GM19324 (cell line): ENCODE data around the gene HES4.

Source experiments
- ATAC-seq: cut with Tn5 transposase; IDR thresholded peaks from one replicate; pipeline ENCODE4 v1.9.1; 2021; ENCODE audit warnings: mild to moderate bottlenecking, moderate library complexity; ENCODE audit not compliant: unreplicated experiment, low FRiP score

The HES4 gene

DNA sequence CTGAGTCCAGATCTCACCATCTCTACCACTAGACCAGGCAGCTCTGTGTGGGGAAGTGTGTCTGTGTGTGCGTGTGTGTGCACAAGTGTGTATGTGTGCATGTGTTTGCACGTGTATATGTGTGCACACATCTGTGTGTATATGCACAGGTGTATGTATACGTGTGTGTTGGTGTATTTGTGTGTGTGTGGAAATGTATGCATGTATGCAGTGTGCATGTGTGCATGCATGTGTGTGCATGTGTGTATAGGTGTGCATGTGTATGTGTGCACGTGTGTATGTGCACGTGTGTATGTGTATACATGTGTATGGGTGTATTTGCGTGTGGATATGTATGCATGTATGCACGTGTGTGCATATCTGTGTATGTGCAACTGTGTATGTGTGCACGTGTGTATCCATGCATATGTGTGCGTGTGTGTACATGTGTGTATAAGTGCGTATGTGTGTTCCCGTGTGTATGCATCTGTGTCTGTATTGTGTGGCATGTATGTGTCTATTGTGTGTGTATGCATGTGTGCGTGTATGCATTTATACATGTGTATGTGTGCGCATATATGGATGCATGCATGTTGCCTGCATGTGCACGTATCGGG is 30.5 kb downstream of the HES4 start:
- no peak for ATAC-seq

DNA sequence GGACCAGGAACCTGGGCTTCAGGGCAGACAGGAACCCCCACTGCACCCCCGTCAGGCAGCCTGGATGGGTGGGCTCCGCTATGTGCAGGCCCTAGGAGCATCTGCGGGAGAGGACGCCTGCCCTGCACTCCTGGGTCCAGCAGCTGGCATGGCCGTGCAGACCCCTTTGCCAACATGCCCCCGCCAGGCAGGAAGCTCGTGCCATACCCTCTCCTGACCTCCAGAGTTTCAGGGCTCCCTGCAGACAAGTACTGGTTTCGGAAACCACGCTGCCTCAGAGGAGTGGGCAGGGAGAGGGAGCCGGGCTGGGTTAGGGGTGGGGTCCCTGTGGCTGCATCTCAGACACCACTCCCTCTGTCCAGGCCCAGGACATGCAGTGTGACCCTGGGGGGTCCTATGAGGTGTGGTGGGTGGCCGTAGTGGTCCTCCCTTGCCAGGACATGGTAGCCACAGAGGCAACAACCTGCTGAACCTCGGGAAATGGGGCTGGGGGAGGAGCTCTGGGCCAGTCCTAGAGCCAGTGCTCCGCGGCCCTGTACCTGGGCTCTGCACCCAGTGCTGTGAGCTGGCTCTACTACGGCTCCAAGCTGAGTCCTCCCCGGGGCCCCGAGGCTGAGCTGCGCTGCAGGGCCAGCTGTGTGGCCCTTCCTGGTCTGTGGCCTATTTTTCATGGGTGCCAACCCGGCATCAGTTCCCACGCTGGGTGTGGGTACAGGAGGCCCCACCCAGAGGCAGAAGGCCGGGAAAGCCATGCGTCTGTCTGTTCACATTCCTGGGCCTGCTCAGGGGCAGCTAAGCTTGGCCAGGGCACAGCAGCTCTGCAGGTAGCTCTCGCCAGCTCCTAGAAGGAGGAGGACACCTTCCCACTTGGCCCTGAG is 32.2 kb downstream of the HES4 start:
- no peak for ATAC-seq

DNA sequence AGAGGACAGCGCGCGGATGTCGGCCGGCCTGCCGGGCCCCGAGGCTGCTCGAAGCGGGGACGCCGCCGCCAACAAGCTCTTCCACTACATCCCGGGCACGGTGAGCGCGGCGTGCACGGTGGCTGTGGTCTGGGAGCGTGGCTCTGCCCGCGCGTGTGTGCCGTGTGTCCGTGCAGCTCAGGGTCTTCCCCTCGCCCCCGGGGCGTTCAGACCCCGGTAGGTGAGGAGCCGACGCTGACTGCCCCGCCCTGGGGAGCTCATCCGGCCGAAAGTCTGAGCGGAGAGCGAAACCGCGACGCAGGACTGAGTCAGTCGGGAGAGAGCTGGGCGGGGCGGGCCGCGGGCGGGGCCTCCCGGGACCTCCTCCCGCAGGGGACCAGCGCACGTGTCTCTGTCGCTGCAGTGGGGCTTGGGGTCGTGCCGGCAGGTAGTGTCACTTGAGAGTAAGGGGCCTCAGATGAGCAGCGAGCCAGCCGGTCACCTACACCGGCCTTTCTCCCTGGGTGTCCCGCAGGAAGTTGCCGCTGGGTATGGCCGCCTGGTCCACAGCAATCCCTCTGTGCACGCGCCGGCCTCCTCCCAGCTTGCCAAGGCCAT is 33.1 kb downstream of the HES4 start:
- peak; percentile 44 for ATAC-seq

DNA sequence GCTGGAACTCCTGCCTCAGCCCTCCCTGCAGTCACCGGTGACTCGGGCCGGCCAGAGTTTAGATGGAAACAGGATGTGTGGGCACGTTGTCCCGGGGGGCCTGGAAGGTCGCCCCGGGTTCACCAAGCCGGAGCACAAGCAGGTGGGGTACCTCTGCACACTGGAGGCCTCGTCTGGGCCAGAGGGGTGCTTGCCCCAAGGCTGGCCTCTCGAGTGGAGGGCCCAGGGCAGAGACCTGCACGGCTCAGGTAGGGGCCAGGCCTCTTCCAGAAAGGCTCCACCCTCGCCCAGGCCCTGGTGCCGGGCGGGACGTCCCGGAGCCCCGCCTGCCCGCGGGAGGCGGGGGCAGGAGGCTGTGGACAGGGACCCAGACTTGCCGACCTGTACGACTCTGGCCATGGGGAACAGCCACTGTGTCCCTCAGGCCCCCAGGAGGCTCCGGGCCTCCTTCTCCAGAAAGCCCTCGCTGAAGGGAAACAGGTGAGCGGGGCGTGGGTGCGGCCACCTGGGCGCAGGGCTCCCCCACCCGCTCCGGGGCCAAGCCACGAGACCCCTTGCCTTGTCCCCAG is 33.7 kb downstream of the HES4 start, which contains the start of gene PLEKHN1:
Gene PLEKHN1 (plus strand): TSS at position 348 of the 569 bp plus-strand sequence. CDS start 50 bp downstream, at position 398.
- peak; percentile 18 for ATAC-seq

DNA sequence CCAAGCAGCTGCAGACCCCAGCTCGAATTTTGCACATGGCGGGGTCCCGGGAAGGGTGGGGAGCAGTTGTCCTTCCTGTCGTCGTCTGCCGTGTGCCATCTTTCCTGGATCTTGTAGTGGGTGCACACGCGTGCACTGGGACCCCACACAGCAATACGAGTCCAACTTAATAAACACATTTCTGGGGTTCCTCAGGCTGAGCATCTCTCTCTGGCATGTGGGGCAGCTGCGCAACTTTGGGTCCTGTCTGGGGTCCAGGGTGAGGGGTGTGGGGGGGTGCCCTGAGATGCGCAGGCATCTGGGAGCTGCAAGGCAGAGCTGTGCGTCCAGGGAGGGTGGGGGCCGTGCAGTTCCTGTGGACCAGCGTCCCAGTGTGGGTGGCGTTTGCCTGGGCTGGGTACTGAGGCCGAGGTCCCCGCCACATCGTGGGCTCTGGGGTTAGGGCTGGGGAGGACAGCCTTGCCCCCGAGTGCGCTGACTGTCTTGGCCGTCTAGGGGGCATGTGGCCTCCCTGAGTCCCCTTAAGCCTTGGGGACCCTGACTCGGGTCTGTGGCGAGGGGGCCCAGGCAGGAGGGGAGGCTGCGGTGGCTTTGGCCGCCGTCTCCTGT is 34.3 kb downstream of the HES4 start:
- ATAC-seq: no peak

DNA sequence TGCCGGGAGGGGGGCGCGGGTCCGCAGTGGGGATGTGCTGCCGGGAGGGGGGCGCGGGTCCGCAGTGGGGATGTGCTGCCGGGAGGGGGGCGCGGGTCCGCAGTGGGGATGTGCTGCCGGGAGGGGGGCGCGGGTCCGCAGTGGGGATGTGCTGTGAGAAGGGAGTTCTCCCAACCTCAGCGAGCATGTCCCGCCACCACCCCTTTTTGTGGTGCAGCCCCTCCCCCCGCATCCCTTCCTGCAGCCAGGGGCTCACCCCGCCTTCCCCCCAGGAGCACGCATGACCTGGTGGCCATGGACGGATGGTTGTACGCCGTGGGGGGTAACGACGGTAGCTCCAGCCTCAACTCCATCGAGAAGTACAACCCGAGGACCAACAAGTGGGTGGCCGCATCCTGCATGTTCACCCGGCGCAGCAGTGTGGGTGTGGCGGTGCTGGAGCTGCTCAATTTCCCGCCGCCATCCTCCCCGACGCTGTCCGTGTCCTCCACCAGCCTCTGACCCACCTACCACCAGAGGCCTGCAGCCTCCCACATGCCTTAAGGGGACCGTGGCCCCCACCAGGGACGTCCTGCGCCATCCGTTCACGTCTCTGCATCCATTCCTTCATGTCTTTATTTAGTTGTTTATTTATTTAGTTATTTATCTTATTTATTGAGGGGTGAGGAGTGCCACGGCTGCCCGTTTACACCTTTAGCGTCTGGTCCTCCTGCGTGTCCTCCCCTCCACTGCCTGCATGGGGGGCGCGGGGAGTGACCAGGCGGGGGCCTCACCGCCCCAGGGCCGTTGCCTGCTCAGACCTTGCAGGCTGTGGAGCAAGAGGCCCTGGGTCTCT is 35.0 kb downstream of the HES4 start:
- ATAC-seq: no peak

DNA sequence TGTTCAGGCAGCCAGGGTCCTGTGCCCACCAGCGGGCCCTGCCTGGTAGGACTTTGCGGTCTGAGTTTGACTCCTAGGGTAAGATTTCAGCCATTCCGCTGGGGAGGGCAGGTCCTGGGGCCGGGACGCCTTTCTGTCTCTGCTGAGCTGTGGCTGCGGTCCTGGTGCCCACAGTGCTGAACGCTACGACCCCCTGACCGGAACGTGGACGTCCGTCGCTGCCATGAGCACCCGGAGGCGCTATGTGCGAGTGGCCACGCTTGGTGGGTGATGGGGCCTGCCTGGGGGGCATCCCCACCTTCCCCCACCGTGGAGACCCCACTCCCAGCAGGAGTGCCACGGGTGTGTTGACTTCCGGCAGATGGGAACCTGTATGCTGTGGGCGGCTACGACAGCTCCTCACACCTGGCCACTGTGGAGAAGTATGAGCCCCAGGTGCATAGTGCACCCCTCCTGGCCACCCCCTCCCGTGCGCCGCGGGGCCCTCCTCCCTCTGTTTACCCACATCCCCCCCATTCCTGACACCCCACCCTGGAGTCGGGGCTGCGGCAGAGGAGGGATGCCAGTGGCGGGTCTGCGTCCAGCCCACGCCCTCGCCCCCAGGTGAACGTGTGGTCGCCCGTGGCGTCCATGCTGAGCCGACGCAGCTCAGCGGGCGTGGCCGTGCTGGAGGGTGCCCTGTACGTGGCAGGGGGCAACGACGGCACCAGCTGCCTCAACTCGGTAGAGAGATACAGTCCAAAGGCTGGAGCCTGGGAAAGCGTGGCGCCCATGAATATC is 36.0 kb downstream of the HES4 start:
- no peak for ATAC-seq

DNA sequence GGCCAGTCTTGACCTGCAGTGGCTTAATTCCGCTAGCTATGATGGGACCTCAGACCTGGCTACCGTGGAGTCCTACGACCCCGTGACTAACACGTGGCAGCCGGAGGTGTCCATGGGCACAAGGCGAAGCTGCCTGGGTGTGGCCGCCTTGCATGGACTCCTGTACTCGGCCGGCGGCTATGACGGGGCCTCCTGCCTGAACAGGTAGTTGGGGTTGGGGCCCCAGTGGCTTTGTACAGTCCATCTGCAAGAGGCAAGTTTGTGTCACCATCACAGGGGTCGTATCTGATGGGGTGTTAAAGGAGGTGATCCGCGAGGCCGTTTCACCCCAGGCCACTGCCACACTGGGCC is 36.6 kb downstream of the HES4 start:
- no peak for ATAC-seq

DNA sequence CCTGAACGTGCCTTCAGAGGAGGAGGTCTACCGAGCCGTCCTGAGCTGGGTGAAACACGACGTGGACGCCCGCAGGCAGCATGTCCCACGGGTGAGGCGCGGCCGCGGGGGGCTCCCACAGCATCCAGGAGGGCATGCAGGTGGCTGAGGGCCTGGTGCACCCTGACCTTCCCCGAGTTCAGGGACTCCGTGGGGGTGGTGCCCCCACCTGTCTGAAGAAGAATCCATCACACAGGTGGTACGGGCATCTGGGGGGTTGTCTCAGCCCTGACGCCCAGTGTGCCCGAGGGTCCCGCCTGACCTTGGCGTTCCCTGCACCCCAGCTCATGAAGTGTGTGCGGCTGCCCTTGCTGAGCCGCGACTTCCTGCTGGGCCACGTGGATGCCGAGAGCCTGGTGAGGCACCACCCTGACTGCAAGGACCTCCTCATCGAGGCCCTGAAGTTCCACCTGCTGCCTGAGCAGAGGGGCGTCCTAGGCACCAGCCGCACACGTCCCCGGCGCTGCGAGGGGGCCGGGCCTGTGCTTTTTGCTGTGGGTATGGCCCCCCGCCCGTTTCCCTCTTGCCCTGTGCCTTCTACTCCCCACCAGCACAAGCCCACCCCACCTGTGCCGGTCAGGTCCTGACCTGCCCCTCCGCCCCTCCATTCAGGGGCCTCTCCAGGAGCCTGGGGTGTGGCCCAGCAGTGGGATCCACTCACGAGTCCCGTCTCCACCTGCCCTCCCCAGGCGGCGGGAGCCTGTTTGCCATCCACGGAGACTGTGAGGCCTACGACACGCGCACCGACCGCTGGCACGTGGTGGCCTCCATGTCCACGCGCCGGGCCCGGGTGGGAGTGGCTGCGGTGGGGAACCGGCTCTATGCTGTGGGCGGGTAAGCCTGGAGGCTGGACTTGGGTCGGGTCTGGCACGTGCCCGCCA is 37.3 kb downstream of the HES4 start:
- no peak for ATAC-seq

DNA sequence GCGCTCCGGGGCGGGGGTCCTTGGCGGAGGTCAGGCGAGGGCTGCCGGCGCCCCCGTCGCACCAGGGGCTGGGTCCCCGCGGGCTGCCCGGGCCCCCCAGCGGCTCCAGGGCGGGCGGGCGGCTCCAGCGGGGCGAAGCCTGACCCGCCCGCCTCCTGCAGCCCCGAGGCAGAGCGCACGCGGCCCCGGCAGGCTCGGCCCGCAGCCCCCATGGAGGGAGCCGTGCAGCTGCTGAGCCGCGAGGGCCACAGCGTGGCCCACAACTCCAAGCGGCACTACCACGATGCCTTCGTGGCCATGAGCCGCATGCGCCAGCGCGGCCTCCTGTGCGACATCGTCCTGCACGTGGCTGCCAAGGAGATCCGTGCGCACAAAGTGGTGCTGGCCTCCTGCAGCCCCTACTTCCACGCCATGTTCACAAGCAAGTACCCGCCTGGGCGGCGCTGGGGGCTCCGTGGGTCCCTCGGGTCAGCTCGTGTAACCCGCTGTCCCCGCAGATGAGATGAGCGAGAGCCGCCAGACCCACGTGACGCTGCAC is 38.7 kb downstream of the HES4 start:
- no peak for ATAC-seq

DNA sequence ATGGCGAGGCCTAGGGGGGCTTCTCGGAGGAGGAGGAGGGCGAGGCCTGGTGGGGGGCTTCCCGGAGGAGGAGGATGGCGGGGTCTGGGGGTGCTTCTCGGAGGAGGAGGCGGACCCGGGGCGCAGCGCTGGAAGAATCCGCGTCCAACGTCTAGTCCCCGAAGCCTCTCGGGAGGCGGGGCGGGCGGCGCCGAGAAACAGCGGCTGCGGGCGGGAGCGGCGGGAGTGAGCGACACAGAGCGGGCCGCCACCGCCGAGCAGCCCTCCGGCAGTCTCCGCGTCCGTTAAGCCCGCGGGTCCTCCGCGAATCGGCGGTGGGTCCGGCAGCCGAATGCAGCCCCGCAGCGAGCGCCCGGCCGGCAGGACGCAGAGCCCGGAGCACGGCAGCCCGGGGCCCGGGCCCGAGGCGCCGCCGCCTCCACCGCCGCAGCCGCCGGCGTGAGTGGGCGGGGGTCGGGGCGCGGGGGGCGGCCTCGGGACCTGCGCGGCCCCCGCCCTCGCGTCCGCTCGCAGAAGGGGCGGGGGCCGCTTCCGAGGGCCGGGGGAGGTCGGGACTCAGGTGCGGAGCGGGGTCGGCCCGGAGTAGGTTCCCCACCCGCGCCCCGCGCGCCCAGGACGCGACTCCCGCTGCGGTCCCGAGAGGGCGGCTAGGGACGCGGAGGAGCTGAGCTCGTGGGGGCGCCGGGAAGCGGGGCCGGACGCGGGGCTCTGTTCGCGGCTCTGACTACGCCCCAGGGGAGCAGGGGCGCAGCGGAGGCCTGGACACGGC is 39.4 kb downstream of the HES4 start, which contains the start of gene KLHL17:
Gene KLHL17 (plus strand): TSS at position 222 of the 769 bp plus-strand sequence. CDS start 110 bp downstream, at position 332.
- peak; percentile 35 for ATAC-seq

DNA sequence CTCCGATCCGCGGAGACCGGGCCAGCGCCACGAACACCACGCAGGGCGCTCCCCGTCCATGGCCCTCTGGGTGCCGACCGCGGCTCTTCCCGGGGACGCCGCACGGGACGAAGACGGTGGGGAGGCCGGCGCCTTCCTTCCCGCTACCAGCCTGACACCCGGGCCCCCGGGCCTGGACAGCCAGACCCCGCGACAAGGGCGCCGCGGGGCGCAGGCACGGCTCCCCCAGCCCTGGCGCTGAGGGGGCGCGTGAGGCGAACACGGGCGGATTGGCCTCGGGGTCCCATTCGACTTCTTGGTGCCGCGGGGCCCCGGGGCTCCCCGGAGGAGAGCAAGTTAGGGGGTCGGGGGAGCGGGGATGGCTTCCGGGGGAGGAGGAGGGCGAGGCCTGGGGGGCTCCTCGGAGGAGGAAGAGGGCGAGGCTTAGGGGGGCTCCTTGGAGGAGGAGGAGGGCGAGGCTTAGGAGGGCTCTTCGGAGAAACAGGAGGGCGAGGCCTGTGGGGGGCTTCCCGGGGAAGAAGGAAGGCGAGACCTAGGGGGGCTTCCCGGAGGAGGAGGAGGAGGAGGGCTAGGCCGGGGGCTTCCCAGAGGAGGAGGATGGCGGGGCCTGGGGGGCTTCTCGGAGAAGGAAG is 40.0 kb downstream of the HES4 start:
- no peak for ATAC-seq

DNA sequence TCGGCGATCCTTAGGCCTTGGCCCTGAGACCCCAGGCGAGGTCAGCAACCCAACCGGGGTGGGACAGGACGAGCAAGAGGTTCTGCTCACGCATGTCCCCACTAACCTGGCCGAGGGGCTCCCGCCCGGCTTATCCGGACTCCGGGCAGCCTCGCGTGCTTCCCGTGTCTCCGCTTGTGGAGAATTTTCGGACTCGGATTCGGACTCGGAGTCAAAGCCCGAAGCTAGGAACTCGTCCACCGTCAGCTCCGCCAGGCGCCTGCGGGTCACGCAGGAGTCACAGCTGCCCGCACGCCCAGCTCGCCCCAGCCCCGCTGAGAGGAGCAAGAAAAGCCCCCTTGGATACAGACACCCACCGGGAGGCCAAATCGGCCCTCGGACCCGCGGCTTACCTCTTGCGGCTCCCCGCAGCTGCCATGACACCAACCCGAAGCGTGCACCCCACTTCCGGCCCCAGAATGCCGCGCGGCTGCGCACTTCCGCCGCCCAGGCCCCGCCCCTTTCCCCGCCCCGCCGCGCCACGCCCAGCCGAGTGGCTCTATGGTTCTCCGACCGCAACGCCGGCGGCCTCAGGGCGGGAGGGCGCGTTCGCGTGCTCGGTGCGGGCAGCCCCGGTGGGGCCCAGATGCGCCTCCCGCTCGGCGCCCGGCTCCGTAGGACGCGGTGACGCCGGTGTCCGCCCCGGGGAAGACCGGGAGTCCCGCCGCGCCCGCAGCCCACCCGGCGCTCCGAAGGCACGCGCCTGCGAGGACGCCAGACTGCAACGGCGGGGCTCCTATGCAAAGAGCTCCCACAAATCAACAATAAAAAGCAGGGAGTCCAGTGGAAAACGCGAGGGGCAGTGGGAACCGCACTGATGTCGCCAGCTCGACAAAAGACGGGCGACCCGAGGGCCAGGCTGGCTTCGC is 40.8 kb downstream of the HES4 start, which contains the start of gene NOC2L:
Gene NOC2L (minus strand): TSS at position 434 of the 908 bp plus-strand sequence. CDS start 16 bp downstream, at position 418.
- peak; percentile 77 for ATAC-seq

DNA sequence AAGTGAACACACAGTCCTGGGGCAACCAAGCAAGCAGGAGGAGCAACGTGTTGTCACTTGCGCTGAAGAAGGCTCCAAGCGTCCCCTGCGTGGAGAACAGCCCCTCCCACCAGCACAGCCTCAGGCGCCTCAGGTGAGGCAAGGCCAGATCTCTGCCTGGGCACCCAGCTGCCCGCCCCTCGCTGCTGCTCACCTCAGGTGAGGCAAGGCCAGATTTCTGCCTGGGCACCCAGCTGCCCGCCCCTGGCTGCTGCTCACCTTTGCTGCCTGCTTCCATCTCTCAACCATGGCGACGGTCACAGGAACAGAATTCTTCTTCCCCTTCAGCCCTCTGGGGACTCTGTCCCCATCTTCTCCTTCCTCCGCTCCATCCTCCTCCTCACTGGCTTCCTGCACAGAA is 43.3 kb downstream of the HES4 start:
- ATAC-seq: no peak

DNA sequence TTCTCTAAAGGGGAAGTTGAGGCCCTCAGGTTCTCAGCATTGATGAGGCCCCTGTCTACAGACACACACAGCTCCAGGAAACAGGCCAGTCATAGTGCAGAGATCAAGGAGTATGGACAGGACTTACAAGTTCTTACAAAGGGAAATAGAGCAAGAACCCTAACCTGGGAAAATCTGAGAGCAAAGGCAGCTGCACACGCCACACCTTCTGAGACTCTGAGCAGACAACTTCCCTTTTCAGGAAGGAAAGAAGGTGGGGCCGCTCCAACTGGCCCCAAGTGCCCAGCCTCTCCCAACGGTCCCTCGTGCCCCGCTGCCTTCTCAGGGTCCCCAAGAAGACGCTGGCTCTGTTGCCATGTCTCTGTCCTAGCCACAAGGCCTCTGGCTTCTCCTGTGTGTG is 44.4 kb downstream of the HES4 start:
- no peak for ATAC-seq
